IMR-90 (cell line): ENCODE results near the gene CLEC2A. TPM values are rescaled to one million over a fixed set of nuclear protein-coding genes. Genes with fewer than 3 reads are reported as not detected.

Experiments
- ATAC-seq: fragments of 200-7000 bp; cut with Tn5 transposase; 2 replicates; pipeline ENCODE4 v1.9.1; 2020; ENCODE audit warnings: low read depth, mild to moderate bottlenecking, moderate library complexity
- BruUV-seq: library from RNA; stranded (reverse); fragments of 400-500 nt; replicated peaks from 2 replicates; lab custom pipeline; 2021; lab: Mats Ljungman, UMichigan
- CTCF ChIA-PET: fragments of 300-600 bp; formaldehyde crosslinking; extraction: SDS; loops from one replicate; lab custom pipeline; 2021; ENCODE audit warnings: antibody characterized with exemption; lab: Yijun Ruan, JAX
- POLR2A ChIA-PET: fragments of 300-600 bp; sonication (Branson Sonifier 250); formaldehyde crosslinking; loops from one replicate; lab custom pipeline; 2022; ENCODE audit warnings: antibody characterized with exemption; ENCODE audit not compliant: unreplicated experiment; lab: Charles Lee
- DNase-seq: peaks from one replicate; pipeline ENCODE4 v3.0.0; 2013
- H2AFZ ChIP-seq: replicated peaks from 2 replicates; pipeline ENCODE3; 2013; ENCODE audit warnings: low read length, mild to moderate bottlenecking; ENCODE audit not compliant: poor library complexity
- H2AK5ac ChIP-seq: 2 replicates; pipeline ENCODE4 v1.6.1; 2013; ENCODE audit warnings: low read depth, low read length, inconsistent platforms
- H2AK9ac ChIP-seq: replicated peaks from 2 replicates; pipeline ENCODE3; 2013; ENCODE audit warnings: mild to moderate bottlenecking, low read depth, low read length, moderate library complexity; ENCODE audit not compliant: poor library complexity
- H2BK120ac ChIP-seq: 2 replicates; pipeline ENCODE4 v1.6.1; 2013; ENCODE audit warnings: low read depth, low read length, inconsistent platforms
- H2BK15ac ChIP-seq: 3 replicates; pipeline ENCODE4 v1.6.1; 2013; ENCODE audit warnings: low read depth, low read length, inconsistent platforms
- H2BK20ac ChIP-seq: 2 replicates; pipeline ENCODE4 v1.6.1; 2013; ENCODE audit warnings: low read depth, mild to moderate bottlenecking, inconsistent platforms, low read length, moderate library complexity
- H2BK5ac ChIP-seq: 2 replicates; pipeline ENCODE4 v1.6.1; 2013; ENCODE audit warnings: mild to moderate bottlenecking, low read depth, low read length, inconsistent platforms; ENCODE audit not compliant: poor library complexity, severe bottlenecking
- H3K14ac ChIP-seq: replicated peaks from 2 replicates; pipeline ENCODE4 v1.6.1; 2013; ENCODE audit warnings: low read depth, low read length, inconsistent platforms
- H3K18ac ChIP-seq: 2 replicates; pipeline ENCODE4 v1.6.1; 2013; ENCODE audit warnings: low read depth, low read length, control low read depth
- H3K23ac ChIP-seq: 2 replicates; pipeline ENCODE4 v1.6.1; 2013; ENCODE audit warnings: low read depth, low read length, inconsistent platforms
- H3K27ac ChIP-seq: 2 replicates; pipeline ENCODE4 v1.5.1; 2013; ENCODE audit warnings: mild to moderate bottlenecking, control low read depth, low read length; ENCODE audit not compliant: insufficient read depth
- H3K27me3 ChIP-seq: 2 replicates; pipeline ENCODE4 v1.6.1; 2013; ENCODE audit warnings: low read length; ENCODE audit not compliant: control insufficient read depth, insufficient read depth
- H3K36me3 ChIP-seq: 2 replicates; pipeline ENCODE4 v1.6.1; 2013; ENCODE audit warnings: low read length, mixed read lengths; ENCODE audit not compliant: control insufficient read depth, insufficient read depth
- H3K4ac ChIP-seq: 2 replicates; pipeline ENCODE4 v1.6.1; 2013; ENCODE audit warnings: low read depth, low read length, inconsistent platforms
- H3K4me1 ChIP-seq: 2 replicates; pipeline ENCODE4 v1.6.1; 2013; ENCODE audit warnings: low read length, mixed read lengths; ENCODE audit not compliant: control insufficient read depth, insufficient read depth
- H3K4me2 ChIP-seq: 2 replicates; pipeline ENCODE4 v1.6.1; 2013; ENCODE audit warnings: low read depth, mild to moderate bottlenecking, control low read depth, low read length, moderate library complexity
- H3K4me3 ChIP-seq: 2 replicates; pipeline ENCODE4 v1.5.1; 2013; ENCODE audit warnings: low read depth, mild to moderate bottlenecking, control low read depth, low read length, moderate library complexity; ENCODE audit not compliant: insufficient read depth
- H3K56ac ChIP-seq: 2 replicates; pipeline ENCODE4 v1.6.1; 2013; ENCODE audit warnings: low read length, inconsistent platforms; ENCODE audit not compliant: insufficient read depth; ENCODE audit errors: extremely low read depth
- H3K79me1 ChIP-seq, 2 experiments: 2 replicates each; pipeline ENCODE4 v1.6.1; 2013; ENCODE audit warnings: low read length in 2 of 2, inconsistent platforms in 1 of 2, low read depth in 1 of 2
- H3K9ac ChIP-seq: 2 replicates; pipeline ENCODE4 v1.6.1; 2013; ENCODE audit warnings: low read depth, low read length, control low read depth
- H3K9me1 ChIP-seq: 2 replicates; pipeline ENCODE4 v1.6.1; 2013; ENCODE audit warnings: low read length, inconsistent platforms; ENCODE audit not compliant: insufficient read depth
- H3K9me3 ChIP-seq: 2 replicates; pipeline ENCODE4 v1.6.1; 2013; ENCODE audit warnings: low read length; ENCODE audit not compliant: control insufficient read depth, insufficient read depth
- H4K20me1 ChIP-seq: 2 replicates; pipeline ENCODE4 v1.6.1; 2013; ENCODE audit warnings: low read length, inconsistent platforms; ENCODE audit not compliant: insufficient read depth
- H4K5ac ChIP-seq: 2 replicates; pipeline ENCODE4 v1.6.1; 2013; ENCODE audit warnings: mild to moderate bottlenecking, low read depth, low read length, control low read depth
- H4K8ac ChIP-seq, 2 experiments: 2 replicates each; pipeline ENCODE4 v1.6.1; 2013; ENCODE audit warnings: low read depth in 2 of 2, low read length in 2 of 2, control low read depth in 1 of 2, inconsistent platforms in 1 of 2
- H4K91ac ChIP-seq: 2 replicates; pipeline ENCODE4 v1.6.1; 2013; ENCODE audit warnings: low read depth, low read length, inconsistent platforms; ENCODE audit not compliant: insufficient read depth
- CEBPB ChIP-seq: IDR thresholded peaks from 2 replicates; pipeline ENCODE4 v1.6.1; 2012; ENCODE audit warnings: low read depth, low read length, improper control_type of control experiment
- WGBS, 2 experiments: methylation state at CpG; one replicate each; pipeline versions ENCODE4 v1.1.5 to v1.1.7; 2013; ENCODE audit warnings: missing lambda C conversion rate in 2 of 2; ENCODE audit not compliant: insufficient read length in 1 of 2; ENCODE audit errors: extremely low coverage in 2 of 2; 5-methylcytosine and 5-hydroxymethylcytosine counted together
- dilution Hi-C: fragments of 300-500 bp; cut with HindIII; formaldehyde crosslinking; loops from one replicate; pipeline ENCODE4 v1.14.3; 2018; ENCODE audit warnings: low sequenced_read_pairs; ENCODE audit not compliant: unreplicated experiment
- in situ Hi-C: fragments of 300-500 bp; cut with MboI; formaldehyde crosslinking; loops from 3 replicates; pipeline ENCODE4 v1.14.3; 2019; ENCODE audit warnings: low sequenced_read_pairs, inconsistent platforms, mixed read lengths
- intact Hi-C: fragments of 100-400 bp; cut with micrococcal nuclease; formaldehyde crosslinking; loops from 2 replicates; pipeline ENCODE4 v1.10.0; 2022
- polyA plus RNA-seq, 3 experiments: library from polyadenylated mRNA; depleted of rRNA; stranded (reverse); fragments of >200 nt; gene quantifications; 2 replicates each; pipeline ENCODE4 v1.2.3, GENCODE V29; 2012; ENCODE audit warnings: low replicate concordance in 1 of 3
- total RNA-seq: library from RNA; depleted of rRNA; stranded (reverse); fragments of >200 nt; gene quantifications from 2 replicates; pipeline ENCODE4 v1.2.3, GENCODE V29; 2012

CLEC2A gene
- total and polyA plus RNA-seq, 2 of the 4 experiments (the other 2 are of a cell fraction): not detected

DNA sequence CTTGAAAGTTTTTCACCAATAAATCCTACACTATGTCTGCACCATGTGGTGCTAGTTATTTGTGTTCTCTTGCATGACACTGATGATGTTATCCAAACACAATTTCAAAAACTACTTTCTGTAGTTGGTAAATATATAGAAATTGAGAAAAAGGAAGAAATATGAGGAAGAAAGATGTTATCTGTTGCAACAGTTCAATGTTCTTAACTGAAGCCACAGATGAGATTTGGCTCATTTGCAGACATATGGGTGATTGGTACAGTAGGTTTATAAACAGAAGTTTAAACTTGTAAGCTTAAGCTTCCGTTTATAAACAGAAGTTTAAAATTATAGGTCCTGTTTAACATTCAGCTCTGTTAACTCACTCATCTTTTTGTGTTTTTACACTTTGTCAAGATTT, 39.0 kb upstream of the CLEC2A start, which contains the start of gene CLEC12A:
Gene CLEC12A, plus strand, starts transcription at position 229 of the 400 bp plus-strand sequence. CDS start 188 bp downstream, outside the sequence.
- no TSS peak for BruUV-seq
- POLR2A ChIA-PET: no interaction called here
- H4K5ac ChIP-seq: no peak within 1 kb of the TSS

More for the DNA sequence above, 39.0 kb upstream of the CLEC2A start, which contains the start of gene CLEC12A:
- H3K23ac ChIP-seq: no peak within 1 kb of the TSS
- no peaks in the 10 kb centered on the region for H3K36me3 ChIP-seq
- no peak within 1 kb of the TSS for H2BK5ac ChIP-seq
- H2BK20ac ChIP-seq: no peak within 1 kb of the TSS
- WGBS, 2 experiments: no CpG with 5 or more reads among the region's 1 CpG
- H4K20me1 ChIP-seq: no peaks in the 10 kb centered on the region
- H3K56ac ChIP-seq: no peak within 1 kb of the TSS
- no peaks in the 10 kb centered on the region for H3K9me1 ChIP-seq
- H3K27ac ChIP-seq: no peak within 1 kb of the TSS
- no peak within 1 kb of the TSS for H3K4me2 ChIP-seq
- DNase-seq: no peak
- H4K8ac ChIP-seq: no peak within 1 kb of the TSS
- in situ Hi-C loops: no loop called here
- no peak within 1 kb of the TSS for H4K91ac ChIP-seq
- no peaks in the 10 kb centered on the region; the same call in 1 of the 2 replicates for H3K9me3 ChIP-seq
- no peak for ATAC-seq
- H3K4me3 ChIP-seq: no peak within 1 kb of the TSS
- H2BK15ac ChIP-seq: no peak within 1 kb of the TSS
- H2BK120ac ChIP-seq: no peak within 1 kb of the TSS
- H2AK9ac ChIP-seq: no peak within 1 kb of the TSS
- intact Hi-C loops: no loop called here
- dilution Hi-C loops: no loop called here
- CTCF ChIA-PET: no interaction called here
- TF ChIP-seq CEBPB: no peak
- no peak within 1 kb of the TSS for H2AK5ac ChIP-seq
- no peak within 1 kb of the TSS for H3K4ac ChIP-seq
- H2AFZ ChIP-seq: no peak within 1 kb of the TSS
- no peak within 1 kb of the TSS for H3K14ac ChIP-seq
- H3K9ac ChIP-seq: no peak within 1 kb of the TSS
- no peak within 1 kb of the TSS for H3K18ac ChIP-seq
- H3K4me1 ChIP-seq: no peaks in the 10 kb centered on the region
- H3K79me1 ChIP-seq: no peaks in the 10 kb centered on the region
- H3K27me3 ChIP-seq: peaks cover 1% of the 10 kb centered on the region
